Activated CD4-positive, alpha-beta T cell treated with anti-CD3 and anti-CD28 coated beads, Interleukin-2, amount 10 ng/mL, durations not matched to agents 7 days and 5 days (primary cell): Measurements from ENCODE around the gene COX14. TPM values are rescaled to one million over a fixed set of nuclear protein-coding genes. Genes with fewer than 3 reads are reported as not detected.
A peak's percentile ranks its signal among the peaks of the same experiment; 100 is the strongest.

Experiments
- CTCF ChIA-PET: fragments of 350-600 bp; sonication (Branson Sonifier 250); formaldehyde crosslinking; loops from one replicate; lab custom pipeline; 2021; ENCODE audit warnings: antibody characterized with exemption; lab: Charles Lee
- POLR2A ChIA-PET: fragments of 350-600 bp; sonication (Branson Sonifier 250); formaldehyde crosslinking; loops from one replicate; lab custom pipeline; 2021; ENCODE audit warnings: antibody characterized with exemption; lab: Charles Lee
- DNase-seq: peaks from one replicate; pipeline ENCODE4 v3.0.0-alpha.2; 2020
- H3K27ac Mint-ChIP-seq: one replicate; pipeline ENCODE4 v1.8.0; 2021; ENCODE audit warnings: mild to moderate bottlenecking, moderate library complexity, mixed read lengths
- H3K27me3 Mint-ChIP-seq: one replicate; pipeline ENCODE4 v1.8.0; 2021; ENCODE audit warnings: mixed read lengths
- H3K36me3 Mint-ChIP-seq: one replicate; pipeline ENCODE4 v1.8.0; 2021; ENCODE audit warnings: low read depth, mixed read lengths
- H3K4me1 Mint-ChIP-seq: one replicate; pipeline ENCODE4 v1.8.0; 2021; ENCODE audit warnings: mixed read lengths
- H3K4me3 Mint-ChIP-seq: one replicate; pipeline ENCODE4 v1.8.0; 2021; ENCODE audit warnings: mild to moderate bottlenecking, moderate library complexity, mixed read lengths
- H3K9me3 Mint-ChIP-seq: one replicate; pipeline ENCODE4 v1.8.0; 2021; ENCODE audit warnings: mixed read lengths
- total RNA-seq, 2 experiments: library from RNA; stranded (reverse); gene quantifications; one replicate each; pipeline ENCODE4 v1.2.3, GENCODE V29; 2021

COX14 gene
- total RNA-seq, 2 experiments from 2014 or later = 31.6 to 47.9 TPM

- H3K27me3 Mint-ChIP-seq = no peaks in the 10 kb centered on the region
- CTCF ChIA-PET = interaction anchor here (0.9 to 9.2 kb wide), 5 partner anchors 7 to 44 kb away, joined by 3 to 86 read pairs (median 4); partner anchors contain the start of genes COX14 and SMARCD1
- H3K36me3 Mint-ChIP-seq = peaks cover 23% of the 10 kb centered on the region
Observed at GRCh38 chr12:50103351-50103750, 8.7 kb upstream of the COX14 start.

DNA sequence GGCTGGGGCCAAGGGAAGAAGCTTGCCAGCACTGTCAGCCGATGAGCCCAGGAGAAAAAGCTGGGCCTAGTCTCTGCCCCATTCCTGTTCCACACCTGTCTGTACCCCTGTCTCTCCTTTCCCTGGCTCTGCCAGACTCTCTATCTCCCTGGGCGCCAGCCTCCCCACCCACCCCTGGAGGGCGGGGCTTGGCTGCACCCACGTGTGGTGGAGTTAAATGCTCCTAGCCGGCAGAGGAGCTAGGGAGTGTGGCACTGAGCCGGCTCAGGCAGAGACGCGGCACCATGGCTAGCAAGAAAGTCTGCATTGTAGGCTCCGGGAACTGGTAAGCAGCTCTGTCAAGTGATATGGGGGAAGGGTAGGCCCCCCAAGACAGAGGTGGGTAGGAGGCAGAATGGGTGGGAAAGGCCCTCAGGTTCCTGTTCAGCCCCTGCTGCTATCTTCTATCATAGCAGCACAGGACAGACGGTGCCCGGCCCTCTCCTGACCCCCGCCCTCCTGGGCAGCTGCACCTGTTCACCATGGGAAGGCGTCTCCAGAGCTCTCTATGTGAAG, 8.2 kb upstream of the COX14 start, which contains the start of gene GPD1:
TSS of gene GPD1 (plus strand) at position 242 of the 555 bp plus-strand sequence. CDS start at position 285, 43 bp downstream.
- POLR2A ChIA-PET = no interaction called here
- no peak within 1 kb of the TSS for H3K27ac Mint-ChIP-seq

More at GRCh38 chr12:50103351-50103750, 8.7 kb upstream of the COX14 start:
- DNase-seq = no peak
- Mint-ChIP-seq H3K27ac (no peak overlapping the region), H3K4me1 (no peaks in the 10 kb centered on the region), H3K4me3 (no peak overlapping the region), H3K9me3 (no peaks in the 10 kb centered on the region)
- POLR2A ChIA-PET = no interaction called here

GRCh38 chr12:50104417-50105366, 7.3 kb upstream of the COX14 start:
- DNase-seq = no peak
- H3K4me3 Mint-ChIP-seq = no peak overlapping the region
- POLR2A ChIA-PET = no interaction called here
- peaks cover 1% of the 10 kb centered on the region for H3K4me1 Mint-ChIP-seq
- no peaks in the 10 kb centered on the region for H3K9me3 Mint-ChIP-seq
- no peak overlapping the region for H3K27ac Mint-ChIP-seq
- peaks cover 13% of the 10 kb centered on the region for H3K36me3 Mint-ChIP-seq
- CTCF ChIA-PET = interaction anchor here (0.5 to 9.2 kb wide), 5 partner anchors 5 to 306 kb away, joined by 3 to 86 read pairs (median 4); partner anchors contain the start of genes COX14 and SMARCD1
- H3K27me3 Mint-ChIP-seq = no peaks in the 10 kb centered on the region

More for the DNA sequence above, 8.2 kb upstream of the COX14 start, which contains the start of gene GPD1:
- Mint-ChIP-seq H3K4me3 (no peak within 1 kb of the TSS), H3K4me1 (peaks cover 1% of the 10 kb centered on the region), H3K36me3 (peaks cover 21% of the 10 kb centered on the region), H3K27me3 (no peaks in the 10 kb centered on the region), H3K9me3 (no peaks in the 10 kb centered on the region)
- CTCF ChIA-PET = interaction anchor here (0.9 to 9.2 kb wide), 7 partner anchors 6 to 44 kb away, joined by 3 to 86 read pairs (median 4); partner anchors contain the start of genes COX14 and SMARCD1
- DNase-seq = no peak

DNA sequence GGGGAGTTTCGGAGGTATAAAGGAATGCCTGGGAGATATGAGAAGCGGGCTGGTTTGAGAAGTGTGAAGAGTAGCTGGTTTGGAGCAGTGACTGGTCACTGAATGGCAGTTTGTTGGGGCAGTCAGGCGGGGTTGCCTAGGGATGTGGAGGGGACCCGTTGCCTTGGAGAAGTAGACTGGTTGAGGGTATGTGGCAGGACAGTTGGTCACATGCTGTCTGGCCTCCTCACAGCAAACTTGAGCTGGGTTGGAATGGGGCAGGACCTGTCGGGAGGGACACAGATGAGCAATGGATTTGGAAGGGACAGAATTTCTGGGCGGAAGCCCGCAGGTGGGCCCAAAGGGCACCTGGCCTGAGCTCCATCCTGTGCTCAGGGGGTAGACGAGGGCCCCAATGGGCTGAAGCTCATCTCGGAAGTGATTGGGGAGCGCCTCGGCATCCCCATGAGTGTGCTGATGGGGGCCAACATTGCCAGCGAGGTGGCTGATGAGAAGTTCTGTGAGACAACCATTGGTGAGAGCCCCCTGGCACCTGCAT, 6.1 kb upstream of the COX14 start:
- ChIA-PET POLR2A (no interaction called here), CTCF (no interaction called here)
- no peak for DNase-seq
- Mint-ChIP-seq H3K27ac (no peak overlapping the region), H3K4me1 (peaks cover 9% of the 10 kb centered on the region), H3K4me3 (no peak overlapping the region), H3K9me3 (no peaks in the 10 kb centered on the region), H3K27me3 (no peaks in the 10 kb centered on the region), H3K36me3 (peaks cover 3% of the 10 kb centered on the region)

GRCh38 chr12:50106907-50107306, 5.1 kb upstream of the COX14 start:
- DNase-seq = no peak
- H3K9me3 Mint-ChIP-seq = no peaks in the 10 kb centered on the region
- ChIA-PET CTCF (interaction anchor here (1.0 to 5.8 kb wide), 2 partner anchors 7 to 60 kb away, joined by 3 to 86 read pairs; partner anchors contain the start of genes CERS5 and GPD1), POLR2A (no interaction called here)
- H3K4me3 Mint-ChIP-seq = no peak overlapping the region
- peaks cover 14% of the 10 kb centered on the region for H3K4me1 Mint-ChIP-seq
- peaks cover 1% of the 10 kb centered on the region for H3K36me3 Mint-ChIP-seq
- H3K27ac Mint-ChIP-seq = no peak overlapping the region
- no peaks in the 10 kb centered on the region for H3K27me3 Mint-ChIP-seq

- DNase-seq = no peak
- H3K4me1 Mint-ChIP-seq = peaks cover 14% of the 10 kb centered on the region
- H3K27ac Mint-ChIP-seq = no peak overlapping the region
- H3K36me3 Mint-ChIP-seq = peaks cover under 1% of the 10 kb centered on the region
- H3K9me3 Mint-ChIP-seq = no peaks in the 10 kb centered on the region
- no peak overlapping the region for H3K4me3 Mint-ChIP-seq
- no peaks in the 10 kb centered on the region for H3K27me3 Mint-ChIP-seq
- ChIA-PET POLR2A (no interaction called here), CTCF (interaction anchor here (0.8 to 6.6 kb wide), 7 partner anchors 8 to 60 kb away, joined by 3 to 86 read pairs (median 4); partner anchors contain the start of genes CERS5, GPD1 and SMARCD1)
Observed at GRCh38 chr12:50107416-50108268, 4.4 kb upstream of the COX14 start.

DNA sequence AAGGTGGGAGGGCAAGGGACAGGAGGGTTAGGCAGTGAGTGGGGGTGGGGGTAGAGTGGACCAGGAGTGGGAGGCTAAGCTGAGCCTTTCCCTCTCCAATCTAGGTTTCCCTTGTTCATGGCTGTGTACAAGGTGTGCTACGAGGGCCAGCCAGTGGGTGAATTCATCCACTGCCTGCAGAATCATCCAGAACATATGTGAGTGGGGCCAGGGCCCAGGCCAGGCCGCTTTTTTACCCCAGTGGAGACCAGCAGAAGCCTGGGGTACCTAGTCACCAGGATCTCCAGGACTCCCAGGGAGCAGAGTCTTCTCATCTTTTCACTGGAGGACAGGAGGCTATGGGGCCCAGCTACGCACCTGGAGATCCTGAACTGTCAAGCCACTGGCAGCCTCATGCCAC, 2.7 kb upstream of the COX14 start:
- no peaks in the 10 kb centered on the region for H3K27me3 Mint-ChIP-seq
- POLR2A ChIA-PET = no interaction called here

DNA sequence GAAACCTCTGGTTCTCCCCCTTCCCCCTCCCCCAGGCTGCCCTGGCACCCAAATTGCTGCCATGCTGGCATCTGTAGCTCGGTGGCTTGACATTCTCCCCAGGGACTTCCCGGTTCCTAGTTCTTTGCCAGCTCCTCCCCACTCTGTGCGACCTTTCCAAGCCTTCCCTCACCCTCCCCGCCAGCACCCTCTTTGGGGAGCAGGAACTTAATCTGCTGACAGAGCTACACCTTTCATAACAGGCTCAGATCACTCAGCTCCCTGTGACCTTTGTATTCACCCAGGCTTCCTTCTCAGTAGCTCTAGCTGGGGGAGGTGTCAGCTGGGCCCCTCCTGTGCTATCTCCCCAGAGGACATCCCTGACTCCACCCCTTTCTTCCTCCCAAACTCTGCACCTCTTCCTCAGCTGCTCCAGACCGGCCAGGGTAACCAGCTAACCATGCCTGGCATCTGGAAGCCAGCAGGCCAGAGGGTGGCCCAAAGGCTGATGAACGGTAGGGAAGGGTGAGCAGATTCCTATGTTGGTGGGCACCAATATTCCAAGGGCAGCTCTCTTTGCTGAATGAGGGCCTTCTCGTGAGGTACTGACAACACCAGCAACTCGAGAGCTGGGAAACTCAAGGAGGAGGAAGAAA, 1.8 kb upstream of the COX14 start:
- Mint-ChIP-seq H3K4me3 (peak overlapping the region; percentile 59), H3K4me1 (peaks cover 21% of the 10 kb centered on the region)
- DNase-seq = no peak

More for the DNA sequence above, 2.7 kb upstream of the COX14 start:
- peaks cover 3% of the 10 kb centered on the region for H3K36me3 Mint-ChIP-seq
- CTCF ChIA-PET = interaction anchor here (1.1 to 6.6 kb wide), 7 partner anchors 10 to 145 kb away, joined by 3 to 86 read pairs (median 50); partner anchors contain the start of genes GPD1 and SMARCD1
- no peak for DNase-seq
- H3K27ac Mint-ChIP-seq = no peak overlapping the region
- H3K4me3 Mint-ChIP-seq = no peak overlapping the region
- H3K9me3 Mint-ChIP-seq = no peaks in the 10 kb centered on the region
- peaks cover 19% of the 10 kb centered on the region for H3K4me1 Mint-ChIP-seq

DNA sequence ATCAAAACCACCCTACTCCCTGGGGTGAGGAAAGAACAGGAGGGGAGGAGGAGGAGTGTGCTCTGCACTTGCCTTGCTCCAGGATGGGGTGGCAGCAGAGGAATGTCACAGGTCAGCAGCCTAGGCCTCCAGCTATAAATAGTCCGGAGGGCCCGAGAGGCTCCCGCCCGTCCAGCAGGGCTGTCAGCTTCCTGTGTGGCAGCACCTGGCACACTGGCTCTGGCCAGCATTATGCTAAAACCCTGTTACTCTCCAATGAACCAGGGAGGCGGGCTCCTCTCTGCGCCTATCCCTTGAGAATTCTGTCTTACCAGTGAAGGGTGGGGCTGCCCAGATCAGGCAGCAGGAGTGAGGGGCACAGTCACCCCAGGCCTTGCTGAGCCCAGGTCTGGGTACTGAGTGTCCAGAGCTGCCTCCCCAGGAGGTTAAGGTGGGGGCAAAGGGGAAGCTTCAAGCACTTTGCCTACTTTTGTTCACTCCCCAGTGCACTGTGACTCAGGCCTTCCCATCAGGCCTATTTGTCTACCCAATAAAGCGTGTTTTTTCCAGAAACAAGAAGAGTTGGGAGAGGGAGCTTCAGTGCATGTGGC, 1.2 kb upstream of the COX14 start:
- no peaks in the 10 kb centered on the region for H3K27me3 Mint-ChIP-seq
- peak overlapping the region; percentile 89 for H3K4me3 Mint-ChIP-seq
- peaks cover 10% of the 10 kb centered on the region for H3K36me3 Mint-ChIP-seq
- H3K27ac Mint-ChIP-seq = peak overlapping the region; percentile 97
- ChIA-PET CTCF (interaction anchor here (0.6 to 6.6 kb wide), 45 partner anchors 11 to 342 kb away, joined by 3 to 86 read pairs (median 5); partner anchors contain the start of genes ASIC1, CERS5, GPD1 and LIMA1), POLR2A (interaction anchor here (0.6 kb wide), 1 partner anchor 24 kb away, joined by 3 read pairs; no protein-coding TSS in a partner anchor)
- no peak for DNase-seq
- peaks cover 27% of the 10 kb centered on the region for H3K4me1 Mint-ChIP-seq
- no peaks in the 10 kb centered on the region for H3K9me3 Mint-ChIP-seq

More for the DNA sequence above, 1.8 kb upstream of the COX14 start:
- Mint-ChIP-seq H3K36me3 (peaks cover 5% of the 10 kb centered on the region), H3K27me3 (no peaks in the 10 kb centered on the region), H3K9me3 (no peaks in the 10 kb centered on the region), H3K27ac (peak overlapping the region; percentile 76)
- CTCF ChIA-PET = interaction anchor here (0.8 to 6.6 kb wide), 27 partner anchors 11 to 246 kb away, joined by 3 to 86 read pairs (median 7); partner anchors contain the start of genes ASIC1, CERS5, GPD1 and LIMA1
- POLR2A ChIA-PET = no interaction called here

- peaks cover 11% of the 10 kb centered on the region for H3K36me3 Mint-ChIP-seq
- no peak for DNase-seq
- POLR2A ChIA-PET = interaction anchor here (0.6 to 0.9 kb wide), 2 partner anchors 24 to 26 kb away, joined by 3 read pairs; partner anchors contain the start of gene SMARCD1
- no peaks in the 10 kb centered on the region for H3K9me3 Mint-ChIP-seq
- peak overlapping the region; percentile 89 for H3K4me3 Mint-ChIP-seq
- H3K27me3 Mint-ChIP-seq = no peaks in the 10 kb centered on the region
- H3K4me1 Mint-ChIP-seq = peaks cover 30% of the 10 kb centered on the region
- peak overlapping the region; percentile 97 for H3K27ac Mint-ChIP-seq
- CTCF ChIA-PET = interaction anchor here (0.6 to 6.6 kb wide), 55 partner anchors 12 to 341 kb away, joined by 3 to 86 read pairs (median 5); partner anchors contain the start of genes ASIC1, BCDIN3D, CERS5 and GPD1
Observed at GRCh38 chr12:50111395-50111692, 692 bp upstream of the COX14 start.
